Uterus (tissue), 4 donors: ENCODE measurements around the gene CPNE7. TPM values are rescaled to one million over a fixed set of nuclear protein-coding genes. Genes with fewer than 3 reads are reported as not detected.

Experiments used
- DNase-seq, 2 donors: peaks; one replicate each; pipeline ENCODE4 v3.0.0-alpha.2; 2019 to 2020
- H3K27ac ChIP-seq, 2 donors: fragments of 200-600 bp; sonication (generic); 1 replicate in 1 of 2; 2 replicates in 1 of 2; pipeline ENCODE4 v1.5.1; 2016 to 2018
- H3K27me3 ChIP-seq, 2 donors: fragments of 200-600 bp; sonication (generic); one replicate each; pipeline ENCODE4 v1.5.1; 2018 to 2019; ENCODE audit warnings: control low read depth in 1 of 2
- H3K36me3 ChIP-seq, 2 donors: fragments of 200-600 bp; sonication (generic); one replicate each; pipeline ENCODE4 v1.5.1; 2019; ENCODE audit warnings: control low read depth in 1 of 2
- H3K4me1 ChIP-seq, 2 donors: fragments of 200-600 bp; sonication (generic); one replicate each; pipeline ENCODE4 v1.5.1; 2018 to 2019; ENCODE audit warnings: control low read depth in 1 of 2
- H3K4me3 ChIP-seq, 2 donors: fragments of 200-600 bp; sonication (generic); 1 replicate in 1 of 2; 2 replicates in 1 of 2; pipeline ENCODE4 v1.5.1; 2018 to 2019; ENCODE audit warnings: mild to moderate bottlenecking in 1 of 2
- H3K9me3 ChIP-seq, 2 donors: fragments of 200-600 bp; sonication (generic); one replicate each; pipeline ENCODE4 v1.5.1; 2019; ENCODE audit warnings: control low read depth in 1 of 2
- POLR2A ChIP-seq, 2 donors: fragments of 450-650 bp; IDR thresholded peaks; one replicate each; pipeline ENCODE4 v1.6.1; 2016; ENCODE audit warnings: antibody characterized with exemption in 2 of 2, mild to moderate bottlenecking in 1 of 2, moderate library complexity in 1 of 2
- intact Hi-C: fragments of 100-400 bp; cut with DNase I; formaldehyde crosslinking; loops from one replicate; pipeline ENCODE4 v1.15.1; 2023; ENCODE audit warnings: low total_unique reads
- total RNA-seq, 4 donors: library from RNA; depleted of rRNA in 3 of 4; stranded (reverse); fragments of >200 nt in 3 of 4; gene quantifications; one replicate each; pipeline versions ENCODE4 v1.1.0 to v1.2.4, GENCODE V29; 2014 to 2023
- TF ChIP-seq, protein P1 (sequence below), 4 experiments: fragments of 200-600 bp in 2 of 4; fragments of 450-650 bp in 2 of 4; sonication (generic) in 2 of 4; IDR thresholded peaks; one replicate each; pipeline ENCODE4 v1.5.1; 2016 to 2019; ENCODE audit warnings: antibody characterized with exemption in 4 of 4, mild to moderate bottlenecking in 2 of 4, moderate library complexity in 1 of 4
- donor health status: DM: yes; HTN: yes; CAD: no.

The CPNE7 gene
- total RNA-seq, 4 donors from 2014 or later, result 0.14 to 0.85 TPM; not detected in 2

DNA sequence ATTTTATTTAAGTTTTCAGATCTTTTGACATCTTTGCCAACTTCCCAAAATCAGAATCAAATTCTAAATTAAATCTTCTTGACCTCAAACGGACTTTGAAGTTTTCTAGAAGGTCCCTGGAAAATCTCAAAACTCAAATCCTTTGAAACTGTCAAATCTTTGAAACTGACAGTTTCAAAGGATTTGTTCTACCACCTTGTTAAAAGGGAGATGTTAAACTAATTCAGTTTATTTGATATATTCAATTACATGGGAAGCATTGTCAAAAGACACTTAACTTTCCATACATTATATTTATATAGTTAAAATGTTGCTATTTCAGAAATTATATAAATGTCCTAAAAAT is 34.5 kb downstream of the CPNE7 start:
- Histone ChIP-seq H3K4me1 (no peaks in the 10 kb centered on the region), H3K36me3 (no peaks in the 10 kb centered on the region), H3K27ac (no peak overlapping the region), H3K9me3 (no peaks in the 10 kb centered on the region), H3K27me3 (no peaks in the 10 kb centered on the region), H3K4me3 (no peak overlapping the region)
- no peak for TF ChIP-seq POLR2A (IDR thresholded peaks at IDR 0.05)
- TF ChIP-seq, protein P1, sequence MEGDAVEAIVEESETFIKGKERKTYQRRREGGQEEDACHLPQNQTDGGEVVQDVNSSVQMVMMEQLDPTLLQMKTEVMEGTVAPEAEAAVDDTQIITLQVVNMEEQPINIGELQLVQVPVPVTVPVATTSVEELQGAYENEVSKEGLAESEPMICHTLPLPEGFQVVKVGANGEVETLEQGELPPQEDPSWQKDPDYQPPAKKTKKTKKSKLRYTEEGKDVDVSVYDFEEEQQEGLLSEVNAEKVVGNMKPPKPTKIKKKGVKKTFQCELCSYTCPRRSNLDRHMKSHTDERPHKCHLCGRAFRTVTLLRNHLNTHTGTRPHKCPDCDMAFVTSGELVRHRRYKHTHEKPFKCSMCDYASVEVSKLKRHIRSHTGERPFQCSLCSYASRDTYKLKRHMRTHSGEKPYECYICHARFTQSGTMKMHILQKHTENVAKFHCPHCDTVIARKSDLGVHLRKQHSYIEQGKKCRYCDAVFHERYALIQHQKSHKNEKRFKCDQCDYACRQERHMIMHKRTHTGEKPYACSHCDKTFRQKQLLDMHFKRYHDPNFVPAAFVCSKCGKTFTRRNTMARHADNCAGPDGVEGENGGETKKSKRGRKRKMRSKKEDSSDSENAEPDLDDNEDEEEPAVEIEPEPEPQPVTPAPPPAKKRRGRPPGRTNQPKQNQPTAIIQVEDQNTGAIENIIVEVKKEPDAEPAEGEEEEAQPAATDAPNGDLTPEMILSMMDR (IDR thresholded peaks at IDR 0.05), result no peak
- DNase-seq, result no peak
- intact Hi-C loops, result no loop called here

DNA sequence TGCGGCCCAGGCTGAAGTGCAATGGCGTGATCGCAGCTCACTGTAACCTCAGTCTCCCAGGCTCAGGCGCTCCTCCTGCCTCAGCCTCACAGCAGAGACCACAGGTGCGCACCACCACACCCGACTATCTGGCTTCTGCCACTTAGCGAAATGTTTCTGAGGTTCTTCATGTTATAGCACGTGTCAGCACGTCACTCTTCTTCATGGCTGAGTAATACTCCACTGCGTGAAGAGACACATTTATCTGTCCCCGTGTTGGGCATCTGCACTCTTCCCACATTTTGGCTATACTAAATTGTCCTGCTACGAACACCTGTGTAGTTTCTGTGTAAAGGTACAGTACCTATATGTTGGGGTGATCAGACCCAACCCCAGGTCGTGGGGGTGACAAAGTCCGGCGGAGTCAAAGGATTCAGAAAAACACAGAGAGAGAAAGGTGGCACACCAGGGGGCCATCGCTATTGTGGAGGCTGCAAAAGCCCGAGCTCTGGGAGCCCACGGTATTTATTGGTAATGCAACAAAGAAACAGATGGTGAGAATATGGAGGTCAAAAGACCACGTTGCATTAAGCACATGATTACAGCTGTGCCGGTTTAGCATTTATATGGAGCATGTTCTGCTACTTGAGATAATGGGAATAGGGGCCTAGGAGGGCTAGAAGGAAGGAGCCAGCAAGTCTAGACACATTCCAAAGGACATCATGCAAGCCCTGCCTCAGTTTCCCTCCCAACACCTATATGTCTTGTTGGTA is 37.0 kb downstream of the CPNE7 start:
- intact Hi-C loops, result no loop called here
- no peaks in the 10 kb centered on the region for H3K27me3 ChIP-seq
- H3K4me1 ChIP-seq, result no peaks in the 10 kb centered on the region
- TF ChIP-seq, protein P1 (IDR thresholded peaks at IDR 0.05), result no peak
- no peak for TF ChIP-seq POLR2A (IDR thresholded peaks at IDR 0.05)
- H3K36me3 ChIP-seq, result no peaks in the 10 kb centered on the region
- H3K9me3 ChIP-seq, result no peaks in the 10 kb centered on the region
- no peak for DNase-seq
- H3K4me3 ChIP-seq, result no peak overlapping the region
- no peak overlapping the region for H3K27ac ChIP-seq

DNA sequence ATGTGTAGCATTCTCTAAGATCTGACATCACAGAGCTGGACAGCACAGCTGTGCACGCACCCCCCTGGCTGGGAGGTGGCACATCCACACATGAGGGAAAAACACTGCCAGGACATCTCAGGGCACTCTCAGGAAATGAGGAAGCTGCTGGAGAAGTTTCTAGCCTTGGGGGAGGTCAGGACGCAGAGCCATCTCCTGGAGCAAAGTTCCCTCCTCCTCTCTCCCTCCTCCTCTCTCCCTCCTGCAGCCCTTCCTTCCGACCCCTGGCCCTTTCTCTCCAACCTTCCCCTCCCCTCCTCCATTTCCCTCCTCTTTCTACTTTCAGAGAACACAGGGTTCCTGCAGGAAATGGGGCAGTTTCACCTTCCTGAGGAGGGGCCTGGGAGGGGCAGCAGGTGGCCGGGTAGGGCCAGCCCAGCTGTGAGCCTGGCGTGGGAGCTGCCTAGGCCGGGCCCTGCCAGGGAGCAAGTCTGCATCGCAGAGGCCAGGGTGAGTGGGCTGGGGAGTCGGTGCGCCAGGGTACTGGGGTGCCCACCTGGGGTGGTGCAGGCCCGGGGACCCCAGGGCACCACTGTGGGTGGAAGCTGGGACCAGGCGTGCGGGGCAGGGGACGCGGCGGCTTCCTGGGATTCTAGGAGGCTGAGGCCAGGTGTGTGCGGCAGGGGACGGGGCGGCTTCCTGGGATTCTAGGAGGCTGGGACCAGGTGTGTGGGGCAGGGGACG is 37.8 kb downstream of the CPNE7 start, which contains the start of gene DPEP1:
TSS of gene DPEP1 (plus strand) at position 412 of the 723 bp plus-strand sequence. CDS start 16,769 bp downstream, outside the sequence.
- Histone ChIP-seq H3K9me3 (no peaks in the 10 kb centered on the region), H3K27me3 (no peaks in the 10 kb centered on the region), H3K27ac (no peak within 1 kb of the TSS), H3K4me1 (no peaks in the 10 kb centered on the region), H3K36me3 (no peaks in the 10 kb centered on the region), H3K4me3 (no peak within 1 kb of the TSS)
- no peak for DNase-seq
- intact Hi-C loops, result no loop called here
- no peak for TF ChIP-seq POLR2A (IDR thresholded peaks at IDR 0.05)
- TF ChIP-seq, protein P1 (IDR thresholded peaks at IDR 0.05), result no peak

DNA sequence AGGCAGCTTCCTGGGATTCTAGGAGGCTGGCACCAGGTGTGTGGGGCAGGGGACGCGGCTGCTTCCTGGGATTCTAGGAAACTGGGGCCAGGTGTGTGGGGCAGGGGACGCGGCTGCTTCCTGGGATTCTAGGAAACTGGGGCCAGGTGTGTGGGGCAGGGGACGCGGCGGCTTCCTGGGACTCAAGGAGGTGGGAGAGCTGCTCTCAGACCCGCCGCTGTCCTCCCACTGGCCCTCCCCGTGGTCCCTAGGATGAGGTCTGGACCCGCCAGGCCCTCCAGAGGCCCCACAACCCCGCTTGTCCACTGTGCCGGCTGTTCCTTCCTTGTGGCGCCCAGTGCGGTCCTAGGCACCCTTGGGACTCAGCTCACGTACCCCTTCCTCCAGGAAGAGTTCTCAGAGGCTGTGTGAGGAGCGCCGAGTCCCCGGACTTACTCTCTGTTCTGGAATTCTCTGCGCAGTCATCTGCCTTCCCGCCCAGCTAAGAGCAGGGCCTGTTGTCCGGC is 38.4 kb downstream of the CPNE7 start:
- H3K9me3 ChIP-seq, result no peaks in the 10 kb centered on the region
- no peaks in the 10 kb centered on the region for H3K27me3 ChIP-seq
- TF ChIP-seq, protein P1 (IDR thresholded peaks at IDR 0.05), result no peak
- TF ChIP-seq POLR2A (IDR thresholded peaks at IDR 0.05), result no peak
- DNase-seq, result no peak
- intact Hi-C loops, result no loop called here
- H3K4me1 ChIP-seq, result no peaks in the 10 kb centered on the region
- H3K4me3 ChIP-seq, result no peak overlapping the region
- H3K27ac ChIP-seq, result no peak overlapping the region
- no peaks in the 10 kb centered on the region for H3K36me3 ChIP-seq

DNA sequence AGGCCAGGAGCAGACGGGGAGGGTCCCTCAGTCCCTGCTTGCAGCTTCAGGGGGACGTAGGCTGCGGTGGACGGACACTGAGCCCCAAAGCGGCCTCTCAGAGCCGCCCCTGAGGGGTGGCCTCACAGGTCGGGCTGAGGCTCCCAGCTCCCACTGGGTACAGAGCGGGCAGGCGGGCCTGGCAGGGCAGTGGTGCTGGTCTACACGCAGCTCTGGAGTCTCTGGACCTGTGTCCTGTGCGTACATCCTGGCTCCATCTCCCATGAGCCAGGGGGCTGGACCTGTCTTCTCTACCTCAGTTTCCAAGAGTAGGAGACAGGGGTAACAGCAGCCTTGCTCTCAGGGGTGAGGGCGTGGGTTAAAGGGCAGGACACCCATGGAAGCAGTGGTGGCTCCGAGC is 39.6 kb downstream of the CPNE7 start:
- no peaks in the 10 kb centered on the region for H3K4me1 ChIP-seq
- H3K9me3 ChIP-seq, result no peaks in the 10 kb centered on the region
- no peaks in the 10 kb centered on the region for H3K36me3 ChIP-seq
- no peak for DNase-seq
- no peak overlapping the region for H3K27ac ChIP-seq
- intact Hi-C loops, result no loop called here
- no peak overlapping the region for H3K4me3 ChIP-seq
- no peaks in the 10 kb centered on the region for H3K27me3 ChIP-seq
- TF ChIP-seq, protein P1 (IDR thresholded peaks at IDR 0.05), result no peak
- no peak for TF ChIP-seq POLR2A (IDR thresholded peaks at IDR 0.05)
